SK-N-MC (cell line): ENCODE measurements around the gene CENPN.

Experiments used
- DNase-seq: peaks from one replicate; pipeline ENCODE4 v3.0.0-alpha.2; 2011; ENCODE audit warnings: low read depth, low spot score
- H3K27ac ChIP-seq: fragments of 200-600 bp; sonication (generic); 2 replicates; pipeline ENCODE4 v1.5.1; 2016; ENCODE audit warnings: mixed run types
- H3K36me3 ChIP-seq: fragments of 200-600 bp; sonication (generic); 2 replicates; pipeline ENCODE4 v1.6.1; 2017; ENCODE audit warnings: antibody characterized with exemption, low read length, mixed read lengths; ENCODE audit not compliant: insufficient read depth
- H3K4me3 ChIP-seq: fragments of 200-600 bp; sonication (generic); 2 replicates; pipeline ENCODE4 v1.5.1; 2016
- H3K9ac ChIP-seq: fragments of 200-600 bp; sonication (generic); 2 replicates; pipeline ENCODE4 v1.8.0; 2017; ENCODE audit warnings: mixed run types, mixed read lengths; ENCODE audit not compliant: insufficient read length
- H3K9me3 ChIP-seq: fragments of 200-600 bp; sonication (generic); 2 replicates; pipeline ENCODE4 v1.6.1; 2017; ENCODE audit warnings: low read depth, mild to moderate bottlenecking, antibody characterized with exemption, low read length, moderate library complexity, mixed read lengths
- EZH2 ChIP-seq: fragments of 200-600 bp; sonication (generic); IDR thresholded peaks from one replicate; pipeline ENCODE4 v1.6.1; 2017; ENCODE audit warnings: antibody characterized with exemption
- FOXP2 ChIP-seq: optimal IDR thresholded peaks from 2 replicates; pipeline ENCODE3; 2011; ENCODE audit warnings: mild to moderate bottlenecking, moderate library complexity; ENCODE audit not compliant: insufficient read depth; ENCODE audit errors: extremely low read length, control extremely low read depth
- POLR2AphosphoS5 ChIP-seq: IDR thresholded peaks from 2 replicates; pipeline ENCODE4 v1.6.1; 2012; ENCODE audit warnings: mild to moderate bottlenecking, low read depth, low read length, borderline replicate concordance

CENPN gene

DNA sequence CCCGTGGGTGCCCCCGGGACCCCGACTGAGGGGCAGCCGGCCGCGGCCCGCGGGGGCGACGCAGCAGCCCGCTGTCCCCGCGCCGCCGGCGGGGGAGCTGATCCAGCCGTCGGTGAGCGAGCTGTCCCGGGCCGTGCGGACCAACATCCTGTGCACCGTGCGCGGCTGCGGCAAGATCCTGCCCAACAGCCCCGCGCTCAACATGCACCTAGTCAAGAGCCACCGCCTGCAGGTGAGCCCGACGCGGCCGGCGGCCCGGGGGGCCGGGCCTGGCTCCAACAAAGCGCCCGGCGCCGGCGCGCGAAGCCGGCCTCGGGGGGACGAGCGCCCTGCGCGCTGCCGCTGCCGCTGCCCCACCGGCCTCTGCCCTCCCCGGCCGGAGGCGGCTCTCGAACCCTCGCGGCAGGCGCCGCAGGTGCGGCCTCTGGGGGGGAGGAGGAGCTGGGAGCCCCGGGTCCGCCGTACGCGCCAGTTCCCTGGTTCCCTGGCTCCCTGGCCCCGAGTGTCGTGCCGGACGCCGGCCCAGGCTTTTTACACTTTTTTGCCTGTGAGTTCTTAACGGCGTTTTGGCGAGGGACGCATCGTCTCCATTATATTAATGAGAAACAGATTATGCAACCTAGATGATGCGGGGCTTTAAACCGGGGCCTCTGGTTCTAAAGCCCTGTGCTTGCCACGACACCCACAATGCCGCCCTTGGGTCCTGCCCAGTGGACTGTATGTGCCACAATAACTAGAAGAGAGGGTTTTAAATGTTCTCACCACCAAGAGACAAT lies 29.1 kb downstream of the CENPN start:
- Histone ChIP-seq H3K9ac (peak overlapping the region; percentile 65), H3K36me3 (no peaks in the 10 kb centered on the region), H3K27ac (no peak overlapping the region), H3K9me3 (no peaks in the 10 kb centered on the region), H3K4me3 (peak overlapping the region; percentile 76)
- no peak for DNase-seq
- TF ChIP-seq EZH2 (no peak), FOXP2 (no peak), POLR2AphosphoS5 (no peak)

DNA sequence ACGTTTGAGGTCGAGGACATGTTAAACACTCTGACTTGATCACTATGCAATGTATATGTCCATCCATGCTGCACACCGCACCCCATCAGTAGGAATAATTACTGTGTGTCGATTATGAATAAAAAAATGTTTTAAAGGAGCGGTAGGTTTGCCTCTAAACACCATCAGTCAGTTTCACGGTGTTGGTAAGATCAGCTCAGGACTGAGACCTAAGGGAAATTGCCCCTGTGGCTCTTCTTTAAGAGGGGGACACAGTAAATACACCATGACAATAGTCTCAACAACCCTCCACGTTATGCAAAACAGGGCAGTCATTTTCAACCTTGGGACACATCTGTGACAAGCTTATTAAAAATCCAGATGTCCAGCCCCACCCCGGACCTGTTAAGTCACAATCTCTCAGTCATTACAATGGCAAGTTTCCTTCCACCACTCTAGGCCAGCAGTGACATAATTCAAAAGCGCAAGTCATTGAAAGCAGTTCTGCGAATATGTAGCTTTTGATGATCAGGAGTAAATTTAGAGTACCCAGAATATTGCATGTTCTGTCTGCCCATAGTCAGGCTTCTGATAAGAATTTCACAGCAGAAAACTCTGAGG lies 29.8 kb downstream of the CENPN start:
- no peaks in the 10 kb centered on the region for H3K36me3 ChIP-seq
- no peak for DNase-seq
- H3K27ac ChIP-seq = no peak overlapping the region
- TF ChIP-seq POLR2AphosphoS5 = no peak
- TF ChIP-seq FOXP2 = no peak
- no peak for TF ChIP-seq EZH2
- H3K4me3 ChIP-seq = peak overlapping the region; percentile 76
- H3K9ac ChIP-seq = peak overlapping the region; percentile 65
- no peaks in the 10 kb centered on the region for H3K9me3 ChIP-seq

DNA sequence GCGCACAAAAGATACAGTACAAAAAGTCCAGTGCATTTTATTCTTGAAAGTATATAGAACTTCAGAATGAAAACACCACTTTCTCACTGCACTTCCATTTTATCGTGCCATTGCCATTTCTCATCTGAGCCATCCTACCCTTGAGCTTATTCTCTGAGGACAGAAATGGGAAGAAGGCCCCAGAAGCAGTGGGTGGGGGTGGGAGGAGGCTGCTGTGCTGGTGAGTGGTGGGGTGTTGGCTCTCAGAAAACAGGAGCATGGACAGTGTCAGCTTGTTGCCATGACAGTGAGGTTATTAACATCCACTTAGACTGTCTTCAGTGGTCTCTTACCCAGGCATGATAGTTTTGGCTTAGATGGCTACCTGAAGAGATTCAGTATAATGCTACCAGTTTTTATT lies 33.1 kb downstream of the CENPN start:
- no peak overlapping the region for H3K27ac ChIP-seq
- peaks cover 22% of the 10 kb centered on the region; the same call in 1 of the 2 replicates for H3K36me3 ChIP-seq
- TF ChIP-seq POLR2AphosphoS5 (no peak), EZH2 (no peak), FOXP2 (no peak)

DNA sequence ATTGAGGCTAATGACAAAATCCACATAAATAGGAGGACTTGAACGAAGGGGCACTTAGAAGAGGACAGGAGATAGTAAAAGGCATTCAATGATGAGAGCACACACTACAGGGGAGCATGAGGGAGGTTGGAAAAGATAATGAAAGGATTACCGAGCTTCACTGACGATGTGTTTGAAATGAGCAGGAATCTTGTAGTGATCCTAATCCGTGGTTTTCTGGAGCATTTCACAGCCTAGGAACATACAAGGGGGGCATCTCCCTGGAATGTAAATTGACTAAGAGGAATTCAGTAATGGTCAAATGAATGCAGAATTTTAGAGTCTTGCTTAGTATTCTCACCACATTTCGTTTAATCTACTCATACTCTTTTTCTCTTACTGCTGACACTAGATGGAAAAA lies 33.8 kb downstream of the CENPN start:
- Histone ChIP-seq H3K36me3 (peaks cover 22% of the 10 kb centered on the region; the same call in 1 of the 2 replicates), H3K4me3 (no peak overlapping the region), H3K27ac (no peak overlapping the region), H3K9me3 (no peaks in the 10 kb centered on the region), H3K9ac (no peak overlapping the region)
- DNase-seq = no peak
- TF ChIP-seq FOXP2 = no peak
- no peak for TF ChIP-seq POLR2AphosphoS5
- no peak for TF ChIP-seq EZH2

More for the DNA sequence above, 33.1 kb downstream of the CENPN start:
- no peak overlapping the region for H3K9ac ChIP-seq
- no peak for DNase-seq
- H3K4me3 ChIP-seq = no peak overlapping the region
- no peaks in the 10 kb centered on the region for H3K9me3 ChIP-seq

DNA sequence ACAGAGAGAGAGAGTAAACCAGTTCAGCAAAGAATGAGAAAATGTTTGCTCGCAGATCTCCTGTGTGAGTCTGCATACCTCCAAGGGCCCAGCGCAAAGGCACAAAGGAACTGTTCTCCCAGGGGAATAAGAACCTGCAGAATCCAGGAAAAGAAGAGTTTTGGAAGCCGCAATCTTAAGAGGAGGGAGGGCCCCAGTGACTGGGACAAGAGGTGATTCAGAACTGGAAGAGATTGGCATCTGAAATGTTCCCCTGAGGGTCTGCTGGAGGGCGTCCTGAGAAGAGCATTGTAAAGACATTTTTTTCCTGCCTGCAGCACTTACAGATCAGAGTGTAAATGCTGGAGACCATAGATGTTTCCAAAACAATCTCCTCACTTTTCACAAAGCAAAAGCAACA lies 34.7 kb downstream of the CENPN start:
- peaks cover 22% of the 10 kb centered on the region; the same call in 1 of the 2 replicates for H3K36me3 ChIP-seq
- TF ChIP-seq FOXP2 (no peak), POLR2AphosphoS5 (no peak), EZH2 (no peak)
- no peaks in the 10 kb centered on the region for H3K9me3 ChIP-seq
- no peak for DNase-seq
- H3K9ac ChIP-seq = no peak overlapping the region
- no peak overlapping the region for H3K27ac ChIP-seq
- H3K4me3 ChIP-seq = no peak overlapping the region

DNA sequence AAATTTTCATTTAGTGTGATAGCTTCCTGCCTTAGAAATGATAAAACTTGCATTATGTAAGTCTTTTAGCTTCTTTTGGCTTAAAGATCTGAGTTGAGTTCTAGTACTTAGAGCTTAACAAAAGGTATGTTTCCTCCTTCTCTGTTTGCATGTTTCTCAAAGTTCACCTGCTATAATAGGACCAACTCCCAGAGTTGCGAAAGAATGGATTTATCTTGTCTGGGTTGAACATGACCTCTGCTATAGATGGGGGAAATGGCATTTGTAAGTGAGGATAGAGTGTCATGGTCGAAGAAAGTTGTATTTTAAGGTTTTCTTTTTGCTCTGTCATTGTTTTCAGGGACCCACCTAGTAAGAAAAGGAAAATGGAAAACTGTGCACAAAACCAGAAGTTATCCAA lies 35.8 kb downstream of the CENPN start:
- DNase-seq = no peak
- Histone ChIP-seq H3K4me3 (no peak overlapping the region), H3K36me3 (peaks cover 22% of the 10 kb centered on the region; the same call in 1 of the 2 replicates), H3K9ac (no peak overlapping the region), H3K27ac (no peak overlapping the region), H3K9me3 (no peaks in the 10 kb centered on the region)
- no peak for TF ChIP-seq FOXP2
- no peak for TF ChIP-seq EZH2
- no peak for TF ChIP-seq POLR2AphosphoS5

DNA sequence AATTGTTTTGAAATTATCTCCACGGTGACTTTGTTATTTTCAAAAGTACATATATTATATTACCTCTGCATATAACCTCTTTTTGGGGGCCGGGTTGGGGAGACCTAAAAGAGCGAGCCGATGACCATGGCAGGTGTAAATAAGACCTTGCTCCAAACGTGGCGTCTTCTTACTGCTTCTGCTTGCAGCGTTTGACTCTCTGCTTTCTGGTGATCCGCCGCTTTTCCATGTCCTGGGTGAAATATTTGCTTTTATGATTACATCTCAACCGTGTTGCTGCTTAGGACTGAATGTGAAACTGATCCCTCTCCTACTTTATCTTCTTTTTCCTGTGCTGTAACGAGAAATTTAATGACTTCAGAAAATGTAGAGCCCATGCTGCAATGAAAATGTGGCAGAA lies 46.7 kb downstream of the CENPN start:
- no peaks in the 10 kb centered on the region for H3K36me3 ChIP-seq
- no peak overlapping the region for H3K4me3 ChIP-seq
- no peak for TF ChIP-seq EZH2
- no peak for TF ChIP-seq FOXP2
- no peak for TF ChIP-seq POLR2AphosphoS5
- H3K9ac ChIP-seq = no peak overlapping the region
- no peak for DNase-seq
- no peaks in the 10 kb centered on the region; the same call in 1 of the 2 replicates for H3K9me3 ChIP-seq
- no peak overlapping the region for H3K27ac ChIP-seq

DNA sequence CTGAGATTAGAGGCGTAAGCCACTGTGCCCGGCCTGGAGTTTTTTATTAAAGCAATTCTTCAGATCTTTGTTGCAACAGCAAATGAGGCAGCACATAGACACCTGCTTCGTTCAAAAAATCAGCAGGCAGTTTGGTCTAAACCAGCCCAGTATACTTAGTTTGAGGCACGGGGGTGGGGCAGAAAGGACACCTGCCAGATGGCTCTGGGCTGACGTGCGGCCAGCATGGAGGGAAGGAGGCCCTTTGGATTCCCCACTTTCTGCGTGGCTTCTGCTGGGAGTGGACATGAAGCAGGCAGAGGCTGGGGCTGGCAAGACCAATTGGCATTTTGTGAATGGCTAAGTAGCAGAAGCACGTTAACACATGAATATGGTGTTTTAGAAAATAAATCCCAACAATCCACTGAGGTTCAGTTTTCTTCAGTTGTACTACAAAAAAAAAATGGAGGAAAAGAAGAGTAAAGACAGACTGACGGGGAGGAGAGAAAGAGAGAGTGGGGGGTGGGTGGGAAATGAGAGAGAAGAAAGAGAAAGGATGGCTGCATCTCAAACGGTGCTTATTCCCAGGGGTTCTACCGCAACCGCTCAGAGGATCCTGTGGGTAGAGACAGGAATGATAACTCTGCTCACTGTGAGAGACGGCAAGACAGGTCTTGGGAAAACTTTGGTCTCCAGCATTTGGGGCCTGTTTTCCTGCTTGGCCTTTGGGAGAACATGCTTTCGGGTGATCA lies 53.7 kb downstream of the CENPN start:
- H3K27ac ChIP-seq = no peak overlapping the region
- DNase-seq = no peak
- H3K9me3 ChIP-seq = no peaks in the 10 kb centered on the region
- no peaks in the 10 kb centered on the region for H3K36me3 ChIP-seq
- H3K4me3 ChIP-seq = no peak overlapping the region
- H3K9ac ChIP-seq = no peak overlapping the region
- TF ChIP-seq EZH2 (no peak), POLR2AphosphoS5 (no peak), FOXP2 (no peak)
